IMR-90 (cell line): ENCODE measurements around the gene BOD1. TPM values are rescaled to one million over a fixed set of nuclear protein-coding genes. Genes with fewer than 3 reads are reported as not detected.
A peak's percentile ranks its signal among the peaks of the same experiment; 100 is the strongest.

Experiments
- ATAC-seq: fragments of 200-7000 bp; cut with Tn5 transposase; 2 replicates; pipeline ENCODE4 v1.9.1; 2020; ENCODE audit warnings: low read depth, mild to moderate bottlenecking, moderate library complexity
- BruUV-seq: library from RNA; stranded (reverse); fragments of 400-500 nt; replicated peaks from 2 replicates; lab custom pipeline; 2021; lab: Mats Ljungman, UMichigan
- CTCF ChIA-PET: fragments of 300-600 bp; formaldehyde crosslinking; extraction: SDS; loops from one replicate; lab custom pipeline; 2021; ENCODE audit warnings: antibody characterized with exemption; lab: Yijun Ruan, JAX
- POLR2A ChIA-PET: fragments of 300-600 bp; sonication (Branson Sonifier 250); formaldehyde crosslinking; loops from one replicate; lab custom pipeline; 2022; ENCODE audit warnings: antibody characterized with exemption; ENCODE audit not compliant: unreplicated experiment; lab: Charles Lee
- DNase-seq: peaks from one replicate; pipeline ENCODE4 v3.0.0; 2013
- H2AFZ ChIP-seq: replicated peaks from 2 replicates; pipeline ENCODE3; 2013; ENCODE audit warnings: low read length, mild to moderate bottlenecking; ENCODE audit not compliant: poor library complexity
- H2AK5ac ChIP-seq: 2 replicates; pipeline ENCODE4 v1.6.1; 2013; ENCODE audit warnings: low read depth, low read length, inconsistent platforms
- H2AK9ac ChIP-seq: replicated peaks from 2 replicates; pipeline ENCODE3; 2013; ENCODE audit warnings: mild to moderate bottlenecking, low read depth, low read length, moderate library complexity; ENCODE audit not compliant: poor library complexity
- H2BK120ac ChIP-seq: 2 replicates; pipeline ENCODE4 v1.6.1; 2013; ENCODE audit warnings: low read depth, low read length, inconsistent platforms
- H2BK15ac ChIP-seq: 3 replicates; pipeline ENCODE4 v1.6.1; 2013; ENCODE audit warnings: low read depth, low read length, inconsistent platforms
- H2BK20ac ChIP-seq: 2 replicates; pipeline ENCODE4 v1.6.1; 2013; ENCODE audit warnings: low read depth, mild to moderate bottlenecking, inconsistent platforms, low read length, moderate library complexity
- H2BK5ac ChIP-seq: 2 replicates; pipeline ENCODE4 v1.6.1; 2013; ENCODE audit warnings: mild to moderate bottlenecking, low read depth, low read length, inconsistent platforms; ENCODE audit not compliant: poor library complexity, severe bottlenecking
- H3K14ac ChIP-seq: replicated peaks from 2 replicates; pipeline ENCODE4 v1.6.1; 2013; ENCODE audit warnings: low read depth, low read length, inconsistent platforms
- H3K18ac ChIP-seq: 2 replicates; pipeline ENCODE4 v1.6.1; 2013; ENCODE audit warnings: low read depth, low read length, control low read depth
- H3K23ac ChIP-seq: 2 replicates; pipeline ENCODE4 v1.6.1; 2013; ENCODE audit warnings: low read depth, low read length, inconsistent platforms
- H3K27ac ChIP-seq: 2 replicates; pipeline ENCODE4 v1.5.1; 2013; ENCODE audit warnings: mild to moderate bottlenecking, control low read depth, low read length; ENCODE audit not compliant: insufficient read depth
- H3K27me3 ChIP-seq: 2 replicates; pipeline ENCODE4 v1.6.1; 2013; ENCODE audit warnings: low read length; ENCODE audit not compliant: control insufficient read depth, insufficient read depth
- H3K36me3 ChIP-seq: 2 replicates; pipeline ENCODE4 v1.6.1; 2013; ENCODE audit warnings: low read length, mixed read lengths; ENCODE audit not compliant: control insufficient read depth, insufficient read depth
- H3K4ac ChIP-seq: 2 replicates; pipeline ENCODE4 v1.6.1; 2013; ENCODE audit warnings: low read depth, low read length, inconsistent platforms
- H3K4me1 ChIP-seq: 2 replicates; pipeline ENCODE4 v1.6.1; 2013; ENCODE audit warnings: low read length, mixed read lengths; ENCODE audit not compliant: control insufficient read depth, insufficient read depth
- H3K4me2 ChIP-seq: 2 replicates; pipeline ENCODE4 v1.6.1; 2013; ENCODE audit warnings: low read depth, mild to moderate bottlenecking, control low read depth, low read length, moderate library complexity
- H3K4me3 ChIP-seq: 2 replicates; pipeline ENCODE4 v1.5.1; 2013; ENCODE audit warnings: low read depth, mild to moderate bottlenecking, control low read depth, low read length, moderate library complexity; ENCODE audit not compliant: insufficient read depth
- H3K56ac ChIP-seq: 2 replicates; pipeline ENCODE4 v1.6.1; 2013; ENCODE audit warnings: low read length, inconsistent platforms; ENCODE audit not compliant: insufficient read depth; ENCODE audit errors: extremely low read depth
- H3K79me1 ChIP-seq, 2 experiments: 2 replicates each; pipeline ENCODE4 v1.6.1; 2013; ENCODE audit warnings: low read length in 2 of 2, inconsistent platforms in 1 of 2, low read depth in 1 of 2
- H3K9ac ChIP-seq: 2 replicates; pipeline ENCODE4 v1.6.1; 2013; ENCODE audit warnings: low read depth, low read length, control low read depth
- H3K9me1 ChIP-seq: 2 replicates; pipeline ENCODE4 v1.6.1; 2013; ENCODE audit warnings: low read length, inconsistent platforms; ENCODE audit not compliant: insufficient read depth
- H3K9me3 ChIP-seq: 2 replicates; pipeline ENCODE4 v1.6.1; 2013; ENCODE audit warnings: low read length; ENCODE audit not compliant: control insufficient read depth, insufficient read depth
- H4K20me1 ChIP-seq: 2 replicates; pipeline ENCODE4 v1.6.1; 2013; ENCODE audit warnings: low read length, inconsistent platforms; ENCODE audit not compliant: insufficient read depth
- H4K5ac ChIP-seq: 2 replicates; pipeline ENCODE4 v1.6.1; 2013; ENCODE audit warnings: mild to moderate bottlenecking, low read depth, low read length, control low read depth
- H4K8ac ChIP-seq, 2 experiments: 2 replicates each; pipeline ENCODE4 v1.6.1; 2013; ENCODE audit warnings: low read depth in 2 of 2, low read length in 2 of 2, control low read depth in 1 of 2, inconsistent platforms in 1 of 2
- H4K91ac ChIP-seq: 2 replicates; pipeline ENCODE4 v1.6.1; 2013; ENCODE audit warnings: low read depth, low read length, inconsistent platforms; ENCODE audit not compliant: insufficient read depth
- BHLHE40 ChIP-seq: fragments of 150-350 bp; IDR thresholded peaks from 2 replicates; pipeline ENCODE4 v1.6.1; 2016; ENCODE audit warnings: mild to moderate bottlenecking, low read depth, low read length
- CEBPB ChIP-seq: IDR thresholded peaks from 2 replicates; pipeline ENCODE4 v1.6.1; 2012; ENCODE audit warnings: low read depth, low read length, improper control_type of control experiment
- CHD1 ChIP-seq: IDR thresholded peaks from 2 replicates; pipeline ENCODE4 v1.6.1; 2012; ENCODE audit warnings: low read depth, low read length, improper control_type of control experiment
- CTCF ChIP-seq: conservative IDR thresholded peaks from 2 replicates; pipeline ENCODE4 v1.5.1; 2012; ENCODE audit warnings: mild to moderate bottlenecking, low read depth, low read length, improper control_type of control experiment
- ELK1 ChIP-seq: fragments of 150-350 bp; IDR thresholded peaks from 2 replicates; pipeline ENCODE4 v1.6.1; 2016; ENCODE audit warnings: low read depth, mild to moderate bottlenecking, low read length, moderate library complexity, borderline replicate concordance
- FOS ChIP-seq: fragments of 150-350 bp; IDR thresholded peaks from 2 replicates; pipeline ENCODE4 v1.6.1; 2016; ENCODE audit warnings: low read depth, low read length
- MAFK ChIP-seq: IDR thresholded peaks from 2 replicates; pipeline ENCODE4 v1.6.1; 2012; ENCODE audit warnings: low read depth, low read length, improper control_type of control experiment
- MAZ ChIP-seq: IDR thresholded peaks from 2 replicates; pipeline ENCODE4 v1.6.1; 2012; ENCODE audit warnings: low read depth, mild to moderate bottlenecking, low read length, improper control_type of control experiment, moderate library complexity, borderline replicate concordance
- MXI1 ChIP-seq: IDR thresholded peaks from 2 replicates; pipeline ENCODE4 v1.6.1; 2012; ENCODE audit warnings: low read depth, mild to moderate bottlenecking, low read length, moderate library complexity, borderline replicate concordance
- NFE2L2 ChIP-seq: fragments of 150-350 bp; IDR thresholded peaks from 2 replicates; pipeline ENCODE4 v1.6.1; 2016; ENCODE audit warnings: low read depth, mild to moderate bottlenecking, low read length
- POLR2A ChIP-seq: IDR thresholded peaks from 2 replicates; pipeline ENCODE4 v1.6.1; 2012; ENCODE audit warnings: mild to moderate bottlenecking, low read depth, low read length
- RAD21 ChIP-seq: IDR thresholded peaks from 2 replicates; pipeline ENCODE4 v1.6.1; 2012; ENCODE audit warnings: low read length, improper control_type of control experiment
- RCOR1 ChIP-seq: IDR thresholded peaks from 2 replicates; pipeline ENCODE4 v1.6.1; 2012; ENCODE audit warnings: mild to moderate bottlenecking, low read length, improper control_type of control experiment; ENCODE audit not compliant: insufficient replicate concordance
- RFX5 ChIP-seq: IDR thresholded peaks from 2 replicates; pipeline ENCODE4 v1.8.0; 2012; ENCODE audit warnings: low read depth, mild to moderate bottlenecking, low read length, moderate library complexity
- SMC3 ChIP-seq: fragments of 150-350 bp; IDR thresholded peaks from 2 replicates; pipeline ENCODE4 v1.6.1; 2016; ENCODE audit warnings: low read depth, mild to moderate bottlenecking, antibody characterized with exemption, low read length, moderate library complexity
- USF2 ChIP-seq: fragments of 150-350 bp; IDR thresholded peaks from 2 replicates; pipeline ENCODE4 v1.6.1; 2017; ENCODE audit warnings: mild to moderate bottlenecking, antibody characterized with exemption, low read length, low read depth
- WGBS, 2 experiments: methylation state at CpG; one replicate each; pipeline versions ENCODE4 v1.1.5 to v1.1.7; 2013; ENCODE audit warnings: missing lambda C conversion rate in 2 of 2; ENCODE audit not compliant: insufficient read length in 1 of 2; ENCODE audit errors: extremely low coverage in 2 of 2; 5-methylcytosine and 5-hydroxymethylcytosine counted together
- dilution Hi-C: fragments of 300-500 bp; cut with HindIII; formaldehyde crosslinking; loops from one replicate; pipeline ENCODE4 v1.14.3; 2018; ENCODE audit warnings: low sequenced_read_pairs; ENCODE audit not compliant: unreplicated experiment
- in situ Hi-C: fragments of 300-500 bp; cut with MboI; formaldehyde crosslinking; loops from 3 replicates; pipeline ENCODE4 v1.14.3; 2019; ENCODE audit warnings: low sequenced_read_pairs, inconsistent platforms, mixed read lengths
- intact Hi-C: fragments of 100-400 bp; cut with micrococcal nuclease; formaldehyde crosslinking; loops from 2 replicates; pipeline ENCODE4 v1.10.0; 2022
- polyA plus RNA-seq, 3 experiments: library from polyadenylated mRNA; depleted of rRNA; stranded (reverse); fragments of >200 nt; gene quantifications; 2 replicates each; pipeline ENCODE4 v1.2.3, GENCODE V29; 2012; ENCODE audit warnings: low replicate concordance in 1 of 3
- total RNA-seq: library from RNA; depleted of rRNA; stranded (reverse); fragments of >200 nt; gene quantifications from 2 replicates; pipeline ENCODE4 v1.2.3, GENCODE V29; 2012

The BOD1 gene
- total and polyA plus RNA-seq, 2 of the 4 experiments (the other 2 are of a cell fraction), result 57.9 to 71.7 TPM

- Histone ChIP-seq H3K9me1 (no peaks in the 10 kb centered on the region), H4K8ac (peak overlapping the region in 1 of 2 experiments; percentile 45; a peak in 1 of 4 replicates), H2BK120ac (peak overlapping the region; percentile 52; the same call in 1 of the 2 replicates), H2BK5ac (no peak overlapping the region), H3K9me3 (peaks cover 7% of the 10 kb centered on the region), H3K4ac (peak overlapping the region; percentile 14; the same call in 1 of the 2 replicates), H3K27me3 (no peaks in the 10 kb centered on the region), H2AK9ac (no peak overlapping the region), H3K4me1 (peaks cover 3% of the 10 kb centered on the region; the same call in 1 of the 2 replicates), H3K4me2 (no peak overlapping the region), H3K56ac (no peak overlapping the region), H3K27ac (no peak overlapping the region), H3K18ac (no peak overlapping the region; the same call in 1 of the 2 replicates), H2AFZ (peak overlapping the region; percentile 52), H3K36me3 (no peaks in the 10 kb centered on the region), H4K20me1 (no peaks in the 10 kb centered on the region), H3K79me1 (no peaks in the 10 kb centered on the region), H3K9ac (no peak overlapping the region), H2BK15ac (peak overlapping the region; percentile 79; the same call in 2 of the 3 replicates), H4K91ac (no peak overlapping the region), H3K14ac (no peak overlapping the region), H3K23ac (no peak overlapping the region), H2BK20ac (peak overlapping the region; percentile 60; the same call in 1 of the 2 replicates), H4K5ac (no peak overlapping the region), H3K4me3 (no peak overlapping the region), H2AK5ac (peak overlapping the region; percentile 45; the same call in 1 of the 2 replicates)
- ATAC-seq (no peak), DNase-seq (no peak)
- ChIA-PET CTCF (interaction anchor here (0.6 to 1.2 kb wide), 2 partner anchors 254 to 281 kb away, joined by 3 read pairs; no protein-coding TSS in a partner anchor), POLR2A (no interaction called here)
- dilution Hi-C loops, result no loop called here
- no TSS peak for BruUV-seq
- TF ChIP-seq RCOR1 (no peak), NFE2L2 (no peak), MAFK (no peak), SMC3 (no peak), CHD1 (no peak), POLR2A (no peak), MXI1 (no peak), ELK1 (no peak), FOS (no peak), CTCF (no peak), RAD21 (no peak), USF2 (no peak), MAZ (no peak), RFX5 (no peak), CEBPB (no peak), BHLHE40 (no peak)
- WGBS, 2 experiments, result no CpG with 5 or more reads among the region's 8 CpGs
- in situ Hi-C loops, result loop anchor here (5.0 to 25.0 kb wide), 3 partner anchors 283 to 863 kb away; no protein-coding TSS in a partner anchor
- intact Hi-C loops, result loop anchor here (5.0 kb wide), 2 partner anchors 78 to 98 kb away; no protein-coding TSS in a partner anchor
These were observed 41.5 kb downstream of the BOD1 start for GRCh38 chr5:173574983-173575382.
